Type B pancreatic cell (in vitro differentiated cells): ENCODE results near the gene ADGRL3. TPM values are rescaled to one million over a fixed set of nuclear protein-coding genes. Genes with fewer than 3 reads are reported as not detected.

Experiments used
- DNase-seq: peaks from one replicate; pipeline ENCODE4 v3.0.0; 2021; ENCODE audit warnings: mixed read lengths; ENCODE audit not compliant: unreplicated experiment; ENCODE audit errors: extremely low spot score
- H3K27ac Mint-ChIP-seq: 2 replicates; pipeline ENCODE4 v1.8.0; 2021; ENCODE audit warnings: mild to moderate bottlenecking, mixed read lengths
- H3K27me3 Mint-ChIP-seq: 2 replicates; pipeline ENCODE4 v1.8.0; 2021; ENCODE audit warnings: mixed read lengths
- H3K36me3 Mint-ChIP-seq: 2 replicates; pipeline ENCODE4 v1.8.0; 2021; ENCODE audit warnings: mixed read lengths
- H3K4me1 Mint-ChIP-seq: one replicate; pipeline ENCODE4 v1.8.0; 2021; ENCODE audit warnings: mixed read lengths; ENCODE audit not compliant: unreplicated experiment
- H3K4me3 Mint-ChIP-seq: 2 replicates; pipeline ENCODE4 v1.8.0; 2021; ENCODE audit warnings: mild to moderate bottlenecking, mixed read lengths
- H3K9me3 Mint-ChIP-seq: 2 replicates; pipeline ENCODE4 v1.8.0; 2021; ENCODE audit warnings: mixed read lengths
- total RNA-seq: library from RNA; stranded (reverse); gene quantifications from 2 replicates; pipeline ENCODE4 v1.2.1, GENCODE V29; 2021; ENCODE audit warnings: low replicate concordance
- TF ChIP-seq, protein P1 (sequence below): fragments of 200-600 bp; sonication (generic); conservative IDR thresholded peaks from 2 replicates; pipeline ENCODE4 v1.5.0; 2021; ENCODE audit warnings: antibody characterized with exemption, mild to moderate bottlenecking

Gene ADGRL3
- total RNA-seq, 1 donor from 2014 or later, result 53.5 TPM

DNA sequence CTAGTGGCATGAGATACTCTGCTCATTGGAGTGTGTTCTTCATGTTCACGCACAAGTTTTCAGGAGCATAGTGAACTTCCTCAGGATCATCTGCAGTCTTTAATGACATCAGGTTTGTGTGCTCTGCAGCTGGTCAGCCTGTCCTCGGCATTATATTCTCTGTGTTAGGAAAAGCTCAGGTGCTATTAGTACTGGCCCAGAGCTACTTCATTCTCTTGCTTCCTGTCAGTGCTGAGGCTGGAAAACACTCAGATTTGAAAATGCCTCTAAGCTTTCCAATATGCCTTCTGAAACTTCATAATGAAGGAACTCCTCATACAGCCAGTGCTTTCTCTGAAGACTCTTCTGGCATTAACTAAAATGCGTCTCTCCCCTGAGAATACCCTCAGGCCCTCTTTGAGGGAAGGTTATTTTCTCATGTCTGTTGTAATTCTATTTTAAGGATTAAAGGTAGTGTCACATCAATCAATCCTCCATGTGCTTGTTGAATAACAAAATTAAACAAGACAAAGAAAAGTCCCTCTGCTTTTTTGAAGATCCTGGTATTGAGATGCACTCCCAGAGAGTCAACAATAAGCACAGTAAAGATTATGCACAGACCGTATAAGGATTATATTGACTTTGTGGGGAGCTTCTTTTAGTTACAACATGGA lies 666.4 kb downstream of the ADGRL3 start:
- no peak overlapping the region for H3K27ac Mint-ChIP-seq
- no peak for DNase-seq
- H3K27me3 Mint-ChIP-seq, result no peaks in the 10 kb centered on the region
- H3K4me3 Mint-ChIP-seq, result no peak overlapping the region
- TF ChIP-seq, protein P1, sequence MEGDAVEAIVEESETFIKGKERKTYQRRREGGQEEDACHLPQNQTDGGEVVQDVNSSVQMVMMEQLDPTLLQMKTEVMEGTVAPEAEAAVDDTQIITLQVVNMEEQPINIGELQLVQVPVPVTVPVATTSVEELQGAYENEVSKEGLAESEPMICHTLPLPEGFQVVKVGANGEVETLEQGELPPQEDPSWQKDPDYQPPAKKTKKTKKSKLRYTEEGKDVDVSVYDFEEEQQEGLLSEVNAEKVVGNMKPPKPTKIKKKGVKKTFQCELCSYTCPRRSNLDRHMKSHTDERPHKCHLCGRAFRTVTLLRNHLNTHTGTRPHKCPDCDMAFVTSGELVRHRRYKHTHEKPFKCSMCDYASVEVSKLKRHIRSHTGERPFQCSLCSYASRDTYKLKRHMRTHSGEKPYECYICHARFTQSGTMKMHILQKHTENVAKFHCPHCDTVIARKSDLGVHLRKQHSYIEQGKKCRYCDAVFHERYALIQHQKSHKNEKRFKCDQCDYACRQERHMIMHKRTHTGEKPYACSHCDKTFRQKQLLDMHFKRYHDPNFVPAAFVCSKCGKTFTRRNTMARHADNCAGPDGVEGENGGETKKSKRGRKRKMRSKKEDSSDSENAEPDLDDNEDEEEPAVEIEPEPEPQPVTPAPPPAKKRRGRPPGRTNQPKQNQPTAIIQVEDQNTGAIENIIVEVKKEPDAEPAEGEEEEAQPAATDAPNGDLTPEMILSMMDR, result no peak
- H3K9me3 Mint-ChIP-seq, result no peaks in the 10 kb centered on the region
- peaks cover 12% of the 10 kb centered on the region for H3K4me1 Mint-ChIP-seq
- H3K36me3 Mint-ChIP-seq, result peaks cover 5% of the 10 kb centered on the region

- TF ChIP-seq, protein P1, result no peak
- Mint-ChIP-seq H3K36me3 (no peaks in the 10 kb centered on the region), H3K9me3 (no peaks in the 10 kb centered on the region), H3K4me1 (no peaks in the 10 kb centered on the region), H3K27me3 (no peaks in the 10 kb centered on the region), H3K27ac (no peak overlapping the region), H3K4me3 (no peak overlapping the region)
- no peak for DNase-seq
Measured at GRCh38 chr4:61872983-61873382, 672.9 kb downstream of the ADGRL3 start.

- H3K4me1 Mint-ChIP-seq, result no peaks in the 10 kb centered on the region
Measured at GRCh38 chr4:61877266-61877665, 677.1 kb downstream of the ADGRL3 start.

GRCh38 chr4:61877893-61878292 lies 677.8 kb downstream of the ADGRL3 start:
- Mint-ChIP-seq H3K36me3 (no peaks in the 10 kb centered on the region), H3K4me1 (no peaks in the 10 kb centered on the region), H3K9me3 (no peaks in the 10 kb centered on the region), H3K27me3 (no peaks in the 10 kb centered on the region), H3K4me3 (no peak overlapping the region), H3K27ac (no peak overlapping the region)
- TF ChIP-seq, protein P1, result no peak
- DNase-seq, result no peak

More at GRCh38 chr4:61877266-61877665, 677.1 kb downstream of the ADGRL3 start:
- Mint-ChIP-seq H3K9me3 (no peaks in the 10 kb centered on the region), H3K27me3 (no peaks in the 10 kb centered on the region), H3K4me3 (no peak overlapping the region), H3K36me3 (no peaks in the 10 kb centered on the region), H3K27ac (no peak overlapping the region)
- TF ChIP-seq, protein P1, result no peak
- DNase-seq, result no peak

GRCh38 chr4:61882381-61882780 lies 682.3 kb downstream of the ADGRL3 start:
- Mint-ChIP-seq H3K9me3 (no peaks in the 10 kb centered on the region), H3K27ac (no peak overlapping the region), H3K4me1 (peaks cover 6% of the 10 kb centered on the region), H3K4me3 (no peak overlapping the region), H3K27me3 (no peaks in the 10 kb centered on the region), H3K36me3 (no peaks in the 10 kb centered on the region)
- TF ChIP-seq, protein P1, result no peak
- DNase-seq, result no peak
